ENCODE results near the gene HCST. TPM values are rescaled to one million over a fixed set of nuclear protein-coding genes. Genes with fewer than 3 reads are reported as not detected.
"Not testable (repeated sequence)": the region's sequence is repeated elsewhere in the genome, so short reads cannot be mapped to it uniquely, and the experiment has no call there.

Gene HCST
- total and polyA plus RNA-seq, 4 experiments from 2014 or later = 66.2 to 684 (median 321) TPM

DNA sequence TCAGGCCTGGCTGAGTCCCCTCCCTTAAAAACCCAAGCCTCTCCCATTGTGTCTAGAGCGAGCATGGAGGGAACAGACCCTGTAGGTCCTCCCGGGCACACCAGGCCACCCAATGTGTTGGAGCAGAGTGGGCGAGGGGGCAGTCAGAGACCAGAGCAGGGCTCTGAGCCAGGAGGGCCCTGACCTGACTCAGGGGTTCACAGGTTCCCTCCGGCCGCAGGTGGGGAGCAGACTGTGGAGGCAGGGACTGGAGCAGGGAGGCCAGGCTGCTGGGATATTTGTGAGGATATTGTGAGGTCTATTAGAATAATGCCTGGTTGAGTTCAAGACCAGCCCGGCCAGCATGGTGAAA is 7.3 kb downstream of the HCST start:
- Histone ChIP-seq H3K9me3 (ENCODE audit: control insufficient read depth in 1 of 2, low read length in 2 of 2) (no peaks in the 10 kb centered on the region), H3K36me3 (ENCODE audit: insufficient read depth, low read length) (no peaks in the 10 kb centered on the region), H3K27me3 (ENCODE audit: insufficient read depth, low read length) (no peaks in the 10 kb centered on the region), H3K4me3 (ENCODE audit: low read length in 2 of 2) (no peak overlapping the region), H3K4me1 (ENCODE audit: insufficient read depth, low read length) (peaks cover 14% of the 10 kb centered on the region), H3K27ac (ENCODE audit: low read depth, low read length) (no peak overlapping the region)
- Mint-ChIP-seq H3K4me3 (no peak overlapping the region), H3K4me1 (peaks cover 6 to 28% (median 14%) of the 10 kb centered on the region in 4 donors), H3K27me3 (no peaks in the 10 kb centered on the region), H3K27ac (peak overlapping the region in 3 of 7 donors; percentile 25 to 63 (median 41)), H3K9me3 (no peaks in the 10 kb centered on the region), H3K36me3 (no peaks in the 10 kb centered on the region)
- ChIA-PET POLR2A (ENCODE audit: partially characterized antibody) (interaction anchor here (0.8 kb wide), 1 partner anchor 9 kb away, joined by 3 read pairs; the partner anchor contains the start of gene NFKBID), CTCF (ENCODE audit: partially characterized antibody) (no interaction called here)
- DNase-seq = no peak
- intact Hi-C loops (cut with micrococcal nuclease) = no loop called here

DNA sequence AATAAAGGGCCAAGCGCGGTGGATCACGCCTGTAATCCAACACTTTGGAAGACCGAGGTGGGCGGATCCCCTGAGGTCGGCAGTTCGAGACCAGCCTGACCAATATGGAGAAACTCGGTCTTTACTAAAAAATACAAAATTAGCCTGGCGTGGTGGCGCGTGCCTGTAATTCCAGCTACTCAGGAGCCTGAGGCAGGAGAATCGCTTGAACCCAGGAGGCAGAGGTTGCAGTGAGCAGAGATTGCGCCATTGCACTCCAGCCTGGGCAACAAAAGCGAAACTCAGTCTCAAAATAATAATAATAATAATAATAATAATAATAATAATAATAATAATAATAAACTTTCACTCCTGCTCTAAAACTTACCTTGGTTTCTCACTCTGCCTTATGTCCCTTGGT is 8.0 kb downstream of the HCST start:
- H3K36me3 Mint-ChIP-seq; POLR2A ChIA-PET (ENCODE audit: partially characterized antibody); H3K27me3 ChIP-seq (ENCODE audit: insufficient read depth, low read length); DNase-seq; H3K9me3 ChIP-seq (ENCODE audit: control insufficient read depth in 1 of 2, low read length in 2 of 2); intact Hi-C loops (cut with micrococcal nuclease); H3K36me3 ChIP-seq (ENCODE audit: insufficient read depth, low read length); H3K4me3 ChIP-seq (ENCODE audit: low read length in 2 of 2); H3K4me3 Mint-ChIP-seq; H3K27me3 Mint-ChIP-seq; H3K9me3 Mint-ChIP-seq; CTCF ChIA-PET (ENCODE audit: partially characterized antibody); H3K27ac ChIP-seq (ENCODE audit: low read depth, low read length): not testable (repeated sequence)
- Mint-ChIP-seq H3K4me1 (peaks cover 5 to 23% (median 9%) of the 10 kb centered on the region in 4 donors), H3K27ac (peak overlapping the region in 1 of 7 donors; percentile 27)
- H3K4me1 ChIP-seq (ENCODE audit: insufficient read depth, low read length) = peaks cover 12% of the 10 kb centered on the region

DNA sequence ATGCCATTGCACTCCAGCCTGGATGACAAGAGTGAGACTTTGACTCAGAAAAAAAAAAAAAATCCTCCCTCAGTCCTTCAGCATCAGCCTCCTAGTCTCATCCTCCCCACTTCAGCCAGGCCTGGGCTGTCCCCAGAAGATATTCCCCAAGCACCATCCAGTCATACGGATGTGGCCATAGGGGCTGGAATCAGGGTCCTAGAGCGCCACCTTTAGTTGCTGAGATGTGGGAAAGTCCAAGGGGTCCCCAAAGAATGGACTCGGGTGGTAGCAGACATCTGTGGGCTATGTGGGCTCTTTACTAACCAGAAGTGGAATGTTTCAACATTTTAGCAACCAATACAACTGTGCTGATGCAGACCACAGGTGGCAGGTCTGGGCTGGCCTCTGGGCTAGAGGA is 8.8 kb downstream of the HCST start:
- H3K4me3 ChIP-seq (ENCODE audit: low read length in 2 of 2) = no peak overlapping the region
- intact Hi-C loops (cut with micrococcal nuclease) = no loop called here
- H3K36me3 Mint-ChIP-seq = no peaks in the 10 kb centered on the region
- DNase-seq = no peak
- ChIA-PET CTCF (ENCODE audit: partially characterized antibody) (interaction anchor here (1.2 kb wide), 1 partner anchor 11 kb away, joined by 3 read pairs; no protein-coding TSS in a partner anchor), POLR2A (ENCODE audit: partially characterized antibody) (interaction anchor here (0.6 to 1.1 kb wide), 2 partner anchors 7 to 10 kb away, joined by 3 to 4 read pairs; no protein-coding TSS in a partner anchor)
- no peak overlapping the region for H3K27ac ChIP-seq (ENCODE audit: low read depth, low read length)
- no peak overlapping the region for H3K27ac Mint-ChIP-seq
- H3K36me3 ChIP-seq (ENCODE audit: insufficient read depth, low read length) = no peaks in the 10 kb centered on the region
- H3K27me3 Mint-ChIP-seq = no peaks in the 10 kb centered on the region
- peaks cover 12% of the 10 kb centered on the region for H3K4me1 ChIP-seq (ENCODE audit: insufficient read depth, low read length)
- H3K9me3 Mint-ChIP-seq = no peaks in the 10 kb centered on the region
- H3K4me1 Mint-ChIP-seq = peaks cover 5 to 23% (median 9%) of the 10 kb centered on the region in 4 donors
- no peak overlapping the region for H3K4me3 Mint-ChIP-seq
- no peaks in the 10 kb centered on the region for H3K27me3 ChIP-seq (ENCODE audit: insufficient read depth, low read length)
- H3K9me3 ChIP-seq (ENCODE audit: control insufficient read depth in 1 of 2, low read length in 2 of 2) = no peaks in the 10 kb centered on the region

DNA sequence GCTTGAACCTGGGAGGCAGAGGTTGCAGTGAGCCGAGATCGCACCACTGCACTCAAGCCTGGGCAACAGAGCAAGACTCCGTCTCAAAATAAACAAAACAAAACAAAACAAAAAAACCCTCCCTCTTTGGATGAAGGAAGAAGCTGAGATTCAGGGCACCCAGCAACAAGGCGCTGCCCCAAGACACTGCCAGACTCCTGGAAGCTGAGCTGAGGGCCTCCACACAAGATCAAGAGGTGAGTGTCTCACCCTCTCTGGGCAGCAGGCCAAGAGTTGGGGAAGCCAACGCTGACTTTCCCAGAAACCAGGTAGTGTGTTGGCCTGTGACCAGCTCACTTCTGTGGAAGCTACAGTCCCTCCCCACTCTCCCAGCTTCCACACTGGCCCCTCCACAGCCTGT is 9.5 kb downstream of the HCST start:
- no peak overlapping the region for H3K4me3 Mint-ChIP-seq
- no peak overlapping the region for H3K27ac ChIP-seq (ENCODE audit: low read depth, low read length)
- CTCF ChIA-PET (ENCODE audit: partially characterized antibody) = interaction anchor here (1.2 to 1.6 kb wide), 2 partner anchors 10 to 29 kb away, joined by 3 to 7 read pairs; no protein-coding TSS in a partner anchor
- POLR2A ChIA-PET (ENCODE audit: partially characterized antibody) = interaction anchor here (0.6 to 1.3 kb wide), 4 partner anchors 8 to 19 kb away, joined by 3 to 4 read pairs (median 3); partner anchors contain the start of gene NFKBID
- H3K9me3 Mint-ChIP-seq = no peaks in the 10 kb centered on the region
- DNase-seq = no peak
- H3K36me3 ChIP-seq (ENCODE audit: insufficient read depth, low read length) = no peaks in the 10 kb centered on the region
- intact Hi-C loops (cut with micrococcal nuclease) = no loop called here
- no peaks in the 10 kb centered on the region for H3K9me3 ChIP-seq (ENCODE audit: control insufficient read depth in 1 of 2, low read length in 2 of 2)
- peak overlapping the region in 1 of 7 donors; percentile 74 for H3K27ac Mint-ChIP-seq
- H3K4me1 Mint-ChIP-seq = peaks cover 5 to 22% (median 9%) of the 10 kb centered on the region in 4 donors
- peaks cover 12% of the 10 kb centered on the region for H3K4me1 ChIP-seq (ENCODE audit: insufficient read depth, low read length)
- no peaks in the 10 kb centered on the region for H3K27me3 ChIP-seq (ENCODE audit: insufficient read depth, low read length)
- no peak overlapping the region for H3K4me3 ChIP-seq (ENCODE audit: low read length in 2 of 2)
- H3K27me3 Mint-ChIP-seq = no peaks in the 10 kb centered on the region
- no peaks in the 10 kb centered on the region for H3K36me3 Mint-ChIP-seq

DNA sequence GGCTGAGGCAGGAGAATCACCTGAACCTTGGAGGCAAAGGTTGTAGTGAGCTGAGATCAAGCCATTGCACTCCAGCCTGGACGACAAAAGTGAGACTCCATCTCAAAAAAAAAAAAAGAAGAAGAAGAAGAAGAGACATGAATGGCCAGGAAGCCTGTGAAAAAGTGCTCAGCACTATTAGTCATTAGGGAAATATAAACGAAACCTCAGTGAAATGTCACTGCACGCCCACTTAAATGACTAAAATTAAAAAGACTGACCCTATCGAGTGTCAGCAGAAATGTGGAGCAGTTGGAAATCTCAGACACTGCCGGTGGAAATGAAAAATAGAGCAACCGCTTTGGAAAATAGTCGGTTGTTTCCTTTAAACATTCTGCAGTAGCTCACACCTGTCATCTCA is 11.3 kb downstream of the HCST start:
- Mint-ChIP-seq H3K4me1 (peaks cover 3 to 18% (median 6%) of the 10 kb centered on the region in 4 donors), H3K27me3 (no peaks in the 10 kb centered on the region), H3K4me3 (no peak overlapping the region), H3K9me3 (no peaks in the 10 kb centered on the region), H3K36me3 (no peaks in the 10 kb centered on the region), H3K27ac (peak overlapping the region in 1 of 7 donors; percentile 36)
- Histone ChIP-seq H3K4me1 (ENCODE audit: insufficient read depth, low read length) (peaks cover 12% of the 10 kb centered on the region), H3K27ac (ENCODE audit: low read depth, low read length) (no peak overlapping the region), H3K9me3 (ENCODE audit: control insufficient read depth in 1 of 2, low read length in 2 of 2) (no peaks in the 10 kb centered on the region), H3K27me3 (ENCODE audit: insufficient read depth, low read length) (no peaks in the 10 kb centered on the region), H3K4me3 (ENCODE audit: low read length in 2 of 2) (no peak overlapping the region), H3K36me3 (ENCODE audit: insufficient read depth, low read length) (no peaks in the 10 kb centered on the region)
- intact Hi-C loops (cut with micrococcal nuclease) = no loop called here
- ChIA-PET POLR2A (ENCODE audit: partially characterized antibody) (no interaction called here), CTCF (ENCODE audit: partially characterized antibody) (no interaction called here)
- no peak for DNase-seq

DNA sequence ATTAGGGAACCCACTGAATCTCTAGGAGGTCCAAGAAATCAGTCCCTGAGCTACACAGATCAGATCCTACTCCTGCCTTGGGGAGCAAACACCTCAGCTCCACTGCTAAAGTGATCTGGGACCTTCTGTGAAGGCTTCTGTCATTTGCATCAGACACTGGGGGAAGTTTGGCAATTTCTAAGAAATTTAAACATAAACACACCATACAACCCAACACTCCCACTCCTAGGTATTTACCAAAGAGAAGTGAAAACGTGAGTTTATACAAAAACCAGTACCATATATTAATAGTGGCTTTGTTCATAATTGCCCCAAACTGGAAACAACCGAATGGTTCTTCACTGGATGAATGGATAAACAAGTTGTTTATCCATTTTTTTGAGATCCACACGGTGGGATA is 13.1 kb downstream of the HCST start:
- H3K4me1 Mint-ChIP-seq = peaks cover 0 to 10% (median 2%) of the 10 kb centered on the region in 4 donors
- CTCF ChIA-PET (ENCODE audit: partially characterized antibody) = no interaction called here
- intact Hi-C loops (cut with micrococcal nuclease) = no loop called here

DNA sequence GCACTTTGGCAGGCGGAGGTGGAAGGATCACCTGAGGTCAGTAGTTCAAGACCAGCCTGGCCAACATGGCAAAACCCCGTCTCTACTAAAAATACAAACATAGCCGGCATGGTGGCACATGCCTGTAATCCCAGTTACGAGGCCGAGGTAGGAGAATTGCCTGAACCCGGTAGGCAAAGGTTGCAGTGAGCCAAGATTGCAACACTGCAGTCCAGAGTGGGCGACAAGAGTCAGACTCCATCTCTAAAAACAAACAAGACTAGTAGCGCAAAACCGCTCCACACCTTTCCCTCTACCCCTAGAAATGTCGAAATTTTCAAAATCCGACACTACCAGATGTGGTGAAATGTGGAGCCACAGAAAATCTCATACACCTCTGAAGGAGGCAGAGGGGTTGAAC is 17.0 kb downstream of the HCST start:
- H3K36me3 ChIP-seq (ENCODE audit: insufficient read depth, low read length) = no peaks in the 10 kb centered on the region
- no peaks in the 10 kb centered on the region for H3K4me1 ChIP-seq (ENCODE audit: insufficient read depth, low read length)
- intact Hi-C loops (cut with micrococcal nuclease) = no loop called here
- no peaks in the 10 kb centered on the region for H3K9me3 Mint-ChIP-seq
- no peaks in the 10 kb centered on the region for H3K36me3 Mint-ChIP-seq
- no peak overlapping the region for H3K4me3 Mint-ChIP-seq
- no peak for DNase-seq
- no peaks in the 10 kb centered on the region for H3K27me3 Mint-ChIP-seq
- H3K27ac Mint-ChIP-seq = no peak overlapping the region
- H3K27me3 ChIP-seq (ENCODE audit: insufficient read depth, low read length) = no peaks in the 10 kb centered on the region
- no peaks in the 10 kb centered on the region for H3K4me1 Mint-ChIP-seq
- H3K9me3 ChIP-seq (ENCODE audit: control insufficient read depth in 1 of 2, low read length in 2 of 2) = no peaks in the 10 kb centered on the region
- no peak overlapping the region for H3K4me3 ChIP-seq (ENCODE audit: low read length in 2 of 2)
- CTCF ChIA-PET (ENCODE audit: partially characterized antibody) = no interaction called here
- POLR2A ChIA-PET (ENCODE audit: partially characterized antibody) = no interaction called here
- no peak overlapping the region for H3K27ac ChIP-seq (ENCODE audit: low read depth, low read length)

More for the DNA sequence above, 13.1 kb downstream of the HCST start:
- DNase-seq = no peak
- Histone ChIP-seq H3K27ac (ENCODE audit: low read depth, low read length) (no peak overlapping the region), H3K36me3 (ENCODE audit: insufficient read depth, low read length) (no peaks in the 10 kb centered on the region), H3K27me3 (ENCODE audit: insufficient read depth, low read length) (no peaks in the 10 kb centered on the region), H3K4me3 (ENCODE audit: low read length in 2 of 2) (no peak overlapping the region), H3K4me1 (ENCODE audit: insufficient read depth, low read length) (peaks cover 8% of the 10 kb centered on the region), H3K9me3 (ENCODE audit: control insufficient read depth in 1 of 2, low read length in 2 of 2) (no peaks in the 10 kb centered on the region)
- POLR2A ChIA-PET (ENCODE audit: partially characterized antibody) = interaction anchor here (0.9 kb wide), 1 partner anchor 12 kb away, joined by 3 read pairs; no protein-coding TSS in a partner anchor
- Mint-ChIP-seq H3K4me3 (no peak overlapping the region), H3K36me3 (no peaks in the 10 kb centered on the region), H3K27me3 (no peaks in the 10 kb centered on the region), H3K27ac (no peak overlapping the region), H3K9me3 (no peaks in the 10 kb centered on the region)
